IPS DF 6.9 (cell line): ENCODE results near the gene SORT1.
"Not testable (repeated sequence)": the region's sequence is repeated elsewhere in the genome, so short reads cannot be mapped to it uniquely, and the experiment has no call there.

Experiments used
- DNase-seq: peaks from one replicate; pipeline ENCODE4 v3.0.0-alpha.2; 2013; ENCODE audit warnings: low read depth, low spot score
- H3K27ac ChIP-seq: one replicate; pipeline ENCODE4 v1.5.1; 2013; ENCODE audit warnings: low read length, control low read depth
- H3K27me3 ChIP-seq: 2 replicates; pipeline ENCODE4 v1.6.1; 2013; ENCODE audit warnings: mild to moderate bottlenecking, low read length; ENCODE audit not compliant: control insufficient read depth, insufficient read depth
- H3K36me3 ChIP-seq: 2 replicates; pipeline ENCODE4 v1.6.1; 2013; ENCODE audit warnings: low read length; ENCODE audit not compliant: control insufficient read depth, insufficient read depth
- H3K4me1 ChIP-seq: 2 replicates; pipeline ENCODE4 v1.6.1; 2013; ENCODE audit warnings: low read length; ENCODE audit not compliant: control insufficient read depth, insufficient read depth
- H3K4me3 ChIP-seq: 2 replicates; pipeline ENCODE4 v1.5.1; 2013; ENCODE audit warnings: mild to moderate bottlenecking, low read length
- H3K9me3 ChIP-seq: 2 replicates; pipeline ENCODE4 v1.6.1; 2013; ENCODE audit warnings: low read length, inconsistent platforms; ENCODE audit not compliant: control insufficient read depth, insufficient read depth
- WGBS: extraction: QIAGEN DNeasy Blood & Tissue Kit; methylation state at CpG from one replicate; pipeline ENCODE4 v1.1.7; 2013; ENCODE audit warnings: mixed read lengths, missing lambda C conversion rate; ENCODE audit not compliant: insufficient read length, insufficient coverage; 5-methylcytosine and 5-hydroxymethylcytosine counted together

SORT1 gene

GRCh38 chr1:109396871-109397580 is 692 bp downstream of the SORT1 start:
- Histone ChIP-seq H3K27me3 (no peaks in the 10 kb centered on the region), H3K4me3 (peak overlapping the region; percentile 96), H3K27ac (no peak overlapping the region), H3K9me3 (no peaks in the 10 kb centered on the region), H3K36me3 (no peaks in the 10 kb centered on the region; the same call in 1 of the 2 replicates), H3K4me1 (0 out of 2 replicates have a peak, but pooled peaks cover 1% of the 10 kb centered on the region)
- no peak for DNase-seq
- no CpG with 5 or more reads among the region's 46 CpGs for WGBS

- Histone ChIP-seq H3K27ac (no peak overlapping the region), H3K4me1 (0 out of 2 replicates have a peak, but pooled peaks cover 1% of the 10 kb centered on the region), H3K4me3 (no peak overlapping the region), H3K9me3 (no peaks in the 10 kb centered on the region), H3K27me3 (no peaks in the 10 kb centered on the region), H3K36me3 (no peaks in the 10 kb centered on the region)
- no peak for DNase-seq
- no CpG with 5 or more reads among the region's 2 CpGs for WGBS
These were observed 1.2 kb downstream of the SORT1 start for GRCh38 chr1:109396513-109396839.

GRCh38 chr1:109395602-109396512 is 1.9 kb downstream of the SORT1 start:
- 0 out of 2 replicates have a peak, but pooled peaks cover 1% of the 10 kb centered on the region for H3K4me1 ChIP-seq
- H3K9me3 ChIP-seq, result no peaks in the 10 kb centered on the region
- WGBS, result no CpG with 5 or more reads among the region's 5 CpGs
- H3K36me3 ChIP-seq, result no peaks in the 10 kb centered on the region
- no peak for DNase-seq
- no peak overlapping the region for H3K4me3 ChIP-seq
- no peak overlapping the region for H3K27ac ChIP-seq
- no peaks in the 10 kb centered on the region for H3K27me3 ChIP-seq

GRCh38 chr1:109395282-109395599 is 2.5 kb downstream of the SORT1 start:
- not testable (repeated sequence) for H3K27ac ChIP-seq, DNase-seq, H3K4me1 ChIP-seq, H3K9me3 ChIP-seq, H3K36me3 ChIP-seq, H3K4me3 ChIP-seq, H3K27me3 ChIP-seq
- no CpG with 5 or more reads among the region's 8 CpGs for WGBS

GRCh38 chr1:109394591-109395281 is 3.0 kb downstream of the SORT1 start:
- H3K4me1 ChIP-seq, result 0 out of 2 replicates have a peak, but pooled peaks cover 1% of the 10 kb centered on the region
- no peaks in the 10 kb centered on the region for H3K27me3 ChIP-seq
- no CpG with 5 or more reads among the region's 5 CpGs for WGBS
- no peaks in the 10 kb centered on the region for H3K9me3 ChIP-seq
- H3K27ac ChIP-seq, result no peak overlapping the region
- no peaks in the 10 kb centered on the region for H3K36me3 ChIP-seq
- no peak for DNase-seq
- no peak overlapping the region for H3K4me3 ChIP-seq

- Histone ChIP-seq H3K9me3 (no peaks in the 10 kb centered on the region), H3K36me3 (no peaks in the 10 kb centered on the region), H3K4me3 (no peak overlapping the region), H3K27me3 (no peaks in the 10 kb centered on the region), H3K4me1 (0 out of 2 replicates have a peak, but pooled peaks cover 1% of the 10 kb centered on the region), H3K27ac (no peak overlapping the region)
- WGBS, result 100% methylated on average over 1 of the region's 2 CpGs
- no peak for DNase-seq
These were observed 4.0 kb downstream of the SORT1 start for GRCh38 chr1:109393617-109394233.

- Histone ChIP-seq H3K4me1 (no peaks in the 10 kb centered on the region), H3K4me3 (no peak overlapping the region), H3K36me3 (no peaks in the 10 kb centered on the region), H3K27me3 (no peaks in the 10 kb centered on the region), H3K27ac (no peak overlapping the region), H3K9me3 (no peaks in the 10 kb centered on the region)
- no peak for DNase-seq
- no CpG with 5 or more reads among the region's 10 CpGs for WGBS
These were observed 4.7 kb downstream of the SORT1 start for GRCh38 chr1:109392788-109393616.

GRCh38 chr1:109392037-109392787 is 5.5 kb downstream of the SORT1 start:
- Histone ChIP-seq H3K36me3 (no peaks in the 10 kb centered on the region), H3K27ac (no peak overlapping the region), H3K9me3 (no peaks in the 10 kb centered on the region), H3K27me3 (no peaks in the 10 kb centered on the region), H3K4me1 (no peaks in the 10 kb centered on the region), H3K4me3 (no peak overlapping the region)
- WGBS, result no CpG with 5 or more reads among the region's 4 CpGs
- no peak for DNase-seq

- H3K9me3 ChIP-seq, result no peaks in the 10 kb centered on the region
- no peaks in the 10 kb centered on the region for H3K36me3 ChIP-seq
- no peak for DNase-seq
- H3K4me1 ChIP-seq, result no peaks in the 10 kb centered on the region
- H3K4me3 ChIP-seq, result no peak overlapping the region
- H3K27me3 ChIP-seq, result no peaks in the 10 kb centered on the region
- no peak overlapping the region for H3K27ac ChIP-seq
These were observed 6.1 kb downstream of the SORT1 start for GRCh38 chr1:109391626-109392025.
